Hematopoietic multipotent progenitor cell (in vitro differentiated cells): ENCODE results near the gene KAZN. TPM values are rescaled to one million over a fixed set of nuclear protein-coding genes. Genes with fewer than 3 reads are reported as not detected.
A peak's percentile ranks its signal among the peaks of the same experiment; 100 is the strongest.

Source experiments
- DNase-seq, 3 donors: peaks; one replicate each; pipeline ENCODE4 v3.0.0-alpha.2; 2011 to 2015; ENCODE audit warnings: low read depth in 2 of 3, low spot score in 2 of 3
- total RNA-seq: library from RNA; depleted of rRNA; stranded (reverse); fragments of >200 nt; gene quantifications from one replicate; pipeline ENCODE4 v1.2.3, GENCODE V29; 2012

KAZN gene
- total RNA-seq, 1 donor = 0.54 TPM

- peak in 1 of 3 donors; percentile 40 for DNase-seq
These were observed 346.0 kb downstream of the KAZN start for GRCh38 chr1:14944471-14944985.

- DNase-seq = no peak
These were observed 346.9 kb downstream of the KAZN start for GRCh38 chr1:14945132-14946010.

GRCh38 chr1:14946011-14946359, 347.5 kb downstream of the KAZN start:
- no peak for DNase-seq

GRCh38 chr1:14946684-14947238, 348.3 kb downstream of the KAZN start:
- no peak for DNase-seq

- no peak for DNase-seq
These were observed 348.9 kb downstream of the KAZN start for GRCh38 chr1:14947421-14947820.

GRCh38 chr1:14948112-14948652, 349.7 kb downstream of the KAZN start:
- no peak for DNase-seq

GRCh38 chr1:14949270-14949835, 350.9 kb downstream of the KAZN start:
- no peak for DNase-seq

GRCh38 chr1:14949836-14950713, 351.6 kb downstream of the KAZN start:
- no peak for DNase-seq

GRCh38 chr1:14951766-14952165, 353.3 kb downstream of the KAZN start:
- DNase-seq = no peak

- no peak for DNase-seq
These were observed 354.3 kb downstream of the KAZN start for GRCh38 chr1:14952626-14953314.

GRCh38 chr1:14954210-14954609, 355.7 kb downstream of the KAZN start:
- DNase-seq = no peak

- DNase-seq = no peak
These were observed 356.4 kb downstream of the KAZN start for GRCh38 chr1:14954930-14955329.

- DNase-seq = no peak
These were observed 356.9 kb downstream of the KAZN start for GRCh38 chr1:14955402-14955801.

- no peak for DNase-seq
These were observed 357.5 kb downstream of the KAZN start for GRCh38 chr1:14955976-14956375.

- no peak for DNase-seq
These were observed 358.2 kb downstream of the KAZN start for GRCh38 chr1:14956579-14957195.

GRCh38 chr1:14957375-14958098, 359.1 kb downstream of the KAZN start:
- DNase-seq = no peak

GRCh38 chr1:14958249-14959058, 360.0 kb downstream of the KAZN start:
- no peak for DNase-seq

- no peak for DNase-seq
These were observed 360.7 kb downstream of the KAZN start for GRCh38 chr1:14959059-14959694.
